H1 (cell line): ENCODE results near the gene ZFHX2. TPM values are rescaled to one million over a fixed set of nuclear protein-coding genes. Genes with fewer than 3 reads are reported as not detected.

Source experiments
- CTCF ChIA-PET: fragments of 300-600 bp; sonication (Branson Sonifier 250); formaldehyde crosslinking; loops from one replicate; lab custom pipeline; 2021; ENCODE audit not compliant: partially characterized antibody; lab: Charles Lee
- POLR2A ChIA-PET: fragments of 300-600 bp; sonication (Branson Sonifier 250); formaldehyde crosslinking; loops from one replicate; lab custom pipeline; 2021; ENCODE audit warnings: inconsistent platforms; ENCODE audit not compliant: partially characterized antibody; lab: Charles Lee
- DNase-seq, 2 experiments: peaks; one replicate each; pipeline versions ENCODE4 v3.0.0 to v3.0.0-alpha.2; 2010 to 2022; ENCODE audit warnings: low spot score in 2 of 2, low read depth in 1 of 2, mixed read lengths in 1 of 2
- FAIRE-seq: peaks from 2 replicates; lab custom pipeline; 2011; peaks lifted over from hg19 to GRCh38; lab: Jason Lieb, UNC
- H2AFZ ChIP-seq: 2 replicates; pipeline ENCODE4 v1.8.1; 2012; ENCODE audit warnings: low read length, inconsistent platforms
- H2AK5ac ChIP-seq: 2 replicates; pipeline ENCODE4 v1.6.1; 2013; ENCODE audit warnings: low read depth, low read length
- H2BK120ac ChIP-seq: replicated peaks from 2 replicates; pipeline ENCODE3; 2013; ENCODE audit warnings: low read depth, low read length, inconsistent platforms
- H2BK12ac ChIP-seq: 2 replicates; pipeline ENCODE4 v1.6.1; 2013; ENCODE audit warnings: low read depth, low read length
- H2BK15ac ChIP-seq: 2 replicates; pipeline ENCODE4 v1.6.1; 2013; ENCODE audit warnings: low read length
- H2BK20ac ChIP-seq: 2 replicates; pipeline ENCODE4 v1.6.1; 2013; ENCODE audit warnings: low read length
- H2BK5ac ChIP-seq: 2 replicates; pipeline ENCODE4 v1.6.1; 2013; ENCODE audit warnings: low read depth, low read length
- H3K14ac ChIP-seq: 2 replicates; pipeline ENCODE4 v1.6.1; 2013; ENCODE audit warnings: inconsistent platforms; ENCODE audit not compliant: insufficient read length
- H3K18ac ChIP-seq: 2 replicates; pipeline ENCODE4 v1.6.1; 2013; ENCODE audit warnings: low read length; ENCODE audit errors: extremely low read depth
- H3K23ac ChIP-seq: 2 replicates; pipeline ENCODE4 v1.6.1; 2013; ENCODE audit warnings: inconsistent platforms; ENCODE audit not compliant: insufficient read length
- H3K23me2 ChIP-seq: 2 replicates; pipeline ENCODE4 v1.6.1; 2013; ENCODE audit warnings: low read depth, low read length
- H3K27ac ChIP-seq: 2 replicates; pipeline ENCODE4 v1.6.1; 2011; ENCODE audit warnings: low read depth, low read length, inconsistent platforms
- H3K27me3 ChIP-seq, 4 experiments: replicated peaks in 1 of 4; 1 replicate in 1 of 4; 2 replicates in 3 of 4; pipeline versions ENCODE4 v1.6.1 to v1.8.1; 2011 to 2013; ENCODE audit warnings: low read length in 3 of 4, mild to moderate bottlenecking in 3 of 4, inconsistent platforms in 2 of 4, mixed read lengths in 2 of 4, moderate library complexity in 1 of 4; ENCODE audit not compliant: control insufficient read depth in 3 of 4, insufficient read depth in 3 of 4; ENCODE audit errors: extremely low read depth in 1 of 4
- H3K36me3 ChIP-seq, 4 experiments: 2 replicates each; pipeline versions ENCODE4 v1.6.1 to v1.8.1; 2011 to 2013; ENCODE audit warnings: mild to moderate bottlenecking in 4 of 4, low read length in 3 of 4, moderate library complexity in 2 of 4, control low read depth in 1 of 4, inconsistent platforms in 1 of 4; ENCODE audit not compliant: insufficient read depth in 4 of 4, control insufficient read depth in 2 of 4
- H3K4ac ChIP-seq: replicated peaks from 2 replicates; pipeline ENCODE3; 2013; ENCODE audit warnings: low read length, low read depth, mixed read lengths, inconsistent platforms; ENCODE audit not compliant: insufficient read length
- H3K4me1 ChIP-seq, 4 experiments: replicated peaks in 1 of 4; 1 replicate in 1 of 4; 2 replicates in 3 of 4; pipeline versions ENCODE4 v1.6.1 to v1.8.1; 2011 to 2013; ENCODE audit warnings: low read length in 3 of 4, inconsistent platforms in 2 of 4, mixed read lengths in 1 of 4; ENCODE audit not compliant: insufficient read depth in 4 of 4, control insufficient read depth in 3 of 4
- H3K4me2 ChIP-seq, 2 experiments: 2 replicates each; pipeline versions ENCODE4 v1.6.1 to v1.8.1; 2011 to 2013; ENCODE audit warnings: low read depth in 2 of 2, low read length in 2 of 2, control low read depth in 1 of 2, inconsistent platforms in 1 of 2, mild to moderate bottlenecking in 1 of 2; ENCODE audit not compliant: insufficient read depth in 1 of 2
- H3K4me3 ChIP-seq, 4 experiments: fragments of 200-600, 300-600 bp in 1 of 4; sonication (generic), shearing (Covaris generic), sonication (Bioruptor Twin) in 1 of 4; 2 replicates each; pipeline versions ENCODE4 v1.5.1 to v1.8.1; 2011 to 2016; ENCODE audit warnings: low read length in 4 of 4, low read depth in 3 of 4, control low read depth in 2 of 4, inconsistent platforms in 2 of 4, mild to moderate bottlenecking in 2 of 4, mixed read lengths in 1 of 4, moderate library complexity in 1 of 4; ENCODE audit not compliant: insufficient read depth in 2 of 4; ENCODE audit errors: extremely low read depth in 1 of 4
- H3K56ac ChIP-seq: replicated peaks from 2 replicates; pipeline ENCODE3; 2013; ENCODE audit warnings: low read depth, mild to moderate bottlenecking, mixed read lengths, low read length, inconsistent platforms; ENCODE audit not compliant: insufficient read length
- H3K79me1 ChIP-seq: 2 replicates; pipeline ENCODE4 v1.6.1; 2013; ENCODE audit warnings: low read depth, low read length, control low read depth
- H3K79me2 ChIP-seq, 2 experiments: 2 replicates each; pipeline versions ENCODE4 v1.6.1 to v1.8.1; 2012 to 2013; ENCODE audit warnings: low read length in 2 of 2, mild to moderate bottlenecking in 2 of 2, inconsistent platforms in 1 of 2; ENCODE audit not compliant: insufficient read depth in 2 of 2, control insufficient read depth in 1 of 2
- H3K9ac ChIP-seq, 4 experiments: replicated peaks in 1 of 4; 1 replicate in 1 of 4; 2 replicates in 3 of 4; pipeline versions ENCODE4 v1.6.1 to v1.8.1; 2011 to 2013; ENCODE audit warnings: low read depth in 3 of 4, low read length in 3 of 4, control low read depth in 2 of 4, mild to moderate bottlenecking in 2 of 4, moderate library complexity in 2 of 4, inconsistent platforms in 1 of 4; ENCODE audit errors: extremely low read depth in 1 of 4
- H3K9me3 ChIP-seq, 2 experiments: 2 replicates each; pipeline versions ENCODE4 v1.6.1 to v1.8.1; 2012 to 2013; ENCODE audit warnings: mild to moderate bottlenecking in 2 of 2, moderate library complexity in 2 of 2, control low read depth in 1 of 2, inconsistent platforms in 1 of 2, low read depth in 1 of 2, low read length in 1 of 2, mixed read lengths in 1 of 2; ENCODE audit not compliant: insufficient read depth in 2 of 2
- H4K20me1 ChIP-seq, 2 experiments: replicated peaks in 1 of 2; 2 replicates each; pipeline versions ENCODE3 to v1.8.1; 2011 to 2013; ENCODE audit warnings: inconsistent platforms in 2 of 2, low read length in 2 of 2, mild to moderate bottlenecking in 1 of 2; ENCODE audit not compliant: insufficient read depth in 2 of 2, control insufficient read depth in 1 of 2
- H4K5ac ChIP-seq: 2 replicates; pipeline ENCODE4 v1.6.1; 2013; ENCODE audit warnings: low read length, low read depth, mixed read lengths, inconsistent platforms; ENCODE audit not compliant: insufficient read length
- H4K8ac ChIP-seq: 2 replicates; pipeline ENCODE4 v1.8.0; 2013; ENCODE audit warnings: mild to moderate bottlenecking, moderate library complexity, low read length, inconsistent platforms; ENCODE audit not compliant: insufficient read depth; ENCODE audit errors: extremely low read depth
- H4K91ac ChIP-seq: replicated peaks from 2 replicates; pipeline ENCODE3; 2013; ENCODE audit warnings: low read length, mixed read lengths, inconsistent platforms; ENCODE audit not compliant: insufficient read length
- BRCA1 ChIP-seq: IDR thresholded peaks from 2 replicates; pipeline ENCODE4 v1.6.1; 2012; ENCODE audit warnings: low read depth, low read length, improper control_type of control experiment
- POLR2A ChIP-seq, 2 experiments: IDR thresholded peaks; 1 replicate in 1 of 2; 2 replicates in 1 of 2; pipeline ENCODE4 v1.6.1; 2011; ENCODE audit warnings: low read depth in 2 of 2, low read length in 2 of 2, mild to moderate bottlenecking in 2 of 2; ENCODE audit errors: control extremely low read depth in 1 of 2
- SIRT6 ChIP-seq: IDR thresholded peaks from one replicate; pipeline ENCODE4 v1.7.1; 2012; ENCODE audit warnings: low read length, inconsistent platforms
- TEAD4 ChIP-seq: IDR thresholded peaks from 2 replicates; pipeline ENCODE4 v1.6.1; 2012; ENCODE audit warnings: low read depth, low read length, inconsistent platforms, mixed read lengths
- WGBS, 2 experiments: shearing (Covaris generic) in 1 of 2; methylation state at CpG; one replicate each; pipeline versions ENCODE4 v1.1.6 to v1.1.7; 2013 to 2015; ENCODE audit warnings: low lambda C conversion rate in 2 of 2, mixed read lengths in 2 of 2, inconsistent platforms in 1 of 2, low coverage in 1 of 2, missing lambda C conversion rate in 1 of 2; ENCODE audit not compliant: insufficient replicate concordance in 2 of 2, insufficient coverage in 1 of 2, insufficient read length in 1 of 2; ENCODE audit errors: extremely low coverage in 1 of 2, missing lambda C conversion rate in 1 of 2; 5-methylcytosine and 5-hydroxymethylcytosine counted together
- polyA plus RNA-seq, 7 experiments: library from polyadenylated mRNA; depleted of rRNA in 3 of 7; stranded (reverse) in 5 of 7; unstranded in 2 of 7; fragments of >200 nt in 5 of 7; fragments of 200-250 nt in 2 of 7; gene quantifications; 1 replicate in 5 of 7; 2 replicates in 1 of 7; 4 replicates in 1 of 7; pipeline versions ENCODE4 v1.2.1 to v1.2.3, GENCODE V29; 2011 to 2013; ENCODE audit warnings: missing spikeins in 2 of 7, mixed read lengths in 2 of 7
- total RNA-seq: library from RNA; stranded (reverse); fragmentation: NEBNext Ultra II Directional; extraction: Animal tissue kit (Norgen Biotek cat#: 25700); gene quantifications from 2 replicates; pipeline ENCODE4 v1.2.1, GENCODE V29; 2021
- TF ChIP-seq, protein P1 (sequence below): IDR thresholded peaks from 2 replicates; pipeline ENCODE4 v1.6.1; 2012; ENCODE audit warnings: inconsistent platforms

ZFHX2 gene
- total and polyA plus RNA-seq, 2 of the 8 experiments (the other 6 are each of a cell fraction or from before 2014, with no cell fraction given): 2.7 to 27.0 TPM

DNA sequence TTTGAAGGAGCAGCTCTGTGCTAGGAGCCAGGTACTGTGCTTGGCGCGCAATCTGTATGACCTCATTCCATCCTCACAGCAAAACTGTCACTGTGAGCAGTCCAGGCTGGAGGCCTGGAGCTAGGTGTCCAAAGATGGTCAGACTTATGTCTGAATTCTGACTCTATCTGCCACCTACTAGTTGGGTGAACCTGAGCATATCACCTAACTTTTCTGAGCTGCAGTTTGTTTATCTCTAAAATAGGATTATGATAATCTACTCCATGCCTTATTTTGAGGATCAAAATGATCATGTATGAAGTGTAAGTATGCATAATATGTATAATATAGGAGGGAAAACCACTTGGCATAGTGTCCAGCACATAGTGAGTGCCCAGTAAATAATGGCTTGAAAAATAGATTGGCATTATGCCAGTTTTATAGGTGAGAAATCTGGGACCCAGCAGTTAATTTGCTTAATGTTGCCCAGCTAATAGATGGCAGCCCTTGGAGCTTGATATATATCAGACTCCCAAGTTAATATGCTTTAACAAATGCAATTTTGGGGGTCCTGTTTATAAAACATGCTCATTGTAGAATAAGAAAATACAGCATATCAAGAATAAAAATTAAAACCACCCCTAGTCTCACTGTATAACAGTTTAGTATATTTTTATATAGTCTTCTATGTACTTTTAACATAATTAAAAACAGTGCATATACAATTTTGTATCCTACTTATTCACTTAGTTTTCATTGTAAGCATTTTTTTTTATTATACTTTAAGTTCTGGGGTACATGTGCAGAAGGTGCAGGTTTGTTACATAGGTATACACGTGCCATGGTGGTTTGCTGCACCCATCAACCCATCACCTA lies 31.6 kb upstream of the ZFHX2 start:
- H4K8ac ChIP-seq: no peak overlapping the region
- FAIRE-seq: no peak
- H3K14ac ChIP-seq: no peak overlapping the region
- no peaks in the 10 kb centered on the region for H3K79me1 ChIP-seq
- H3K79me2 ChIP-seq: no peaks in the 10 kb centered on the region
- peaks cover 0 to 9% (median 4%) of the 10 kb centered on the region in 4 experiments; a peak in 6 of 7 replicates for H3K4me1 ChIP-seq
- H4K5ac ChIP-seq: no peak overlapping the region
- no peak overlapping the region for H3K18ac ChIP-seq
- H4K20me1 ChIP-seq: no peaks in the 10 kb centered on the region
- no peak overlapping the region for H3K56ac ChIP-seq
- WGBS, 2 experiments: 94% methylated on average over 3 of the region's 3 CpGs; no CpG with 5 or more reads in 1 of the 2 experiments
- no peak for TF ChIP-seq BRCA1
- no peak for TF ChIP-seq TEAD4
- TF ChIP-seq, protein P1, sequence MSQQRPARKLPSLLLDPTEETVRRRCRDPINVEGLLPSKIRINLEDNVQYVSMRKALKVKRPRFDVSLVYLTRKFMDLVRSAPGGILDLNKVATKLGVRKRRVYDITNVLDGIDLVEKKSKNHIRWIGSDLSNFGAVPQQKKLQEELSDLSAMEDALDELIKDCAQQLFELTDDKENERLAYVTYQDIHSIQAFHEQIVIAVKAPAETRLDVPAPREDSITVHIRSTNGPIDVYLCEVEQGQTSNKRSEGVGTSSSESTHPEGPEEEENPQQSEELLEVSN: no peak
- no peak for TF ChIP-seq POLR2A (IDR thresholded peaks at IDR 0.05; ENCODE audit: control extremely low read depth in 1 of 2, low read depth in 2 of 2, low read length in 2 of 2)
- TF ChIP-seq SIRT6: no peak
- H3K4ac ChIP-seq: no peak overlapping the region
- H2BK20ac ChIP-seq: no peak overlapping the region
- H3K23ac ChIP-seq: no peak overlapping the region
- no peak overlapping the region for H2AK5ac ChIP-seq
- DNase-seq: no peak
- POLR2A ChIA-PET: interaction anchor here (1.0 to 1.5 kb wide), 4 partner anchors 11 to 310 kb away, joined by 3 to 5 read pairs (median 4); no protein-coding TSS in a partner anchor
- H4K91ac ChIP-seq: no peak overlapping the region
- no peak overlapping the region for H2BK120ac ChIP-seq
- H3K9me3 ChIP-seq: no peaks in the 10 kb centered on the region; a peak in 1 of 4 replicates
- no peak overlapping the region for H3K4me3 ChIP-seq
- H3K27ac ChIP-seq: no peak overlapping the region
- no peak overlapping the region for H2BK12ac ChIP-seq
- CTCF ChIA-PET: interaction anchor here (0.6 to 1.9 kb wide), 6 partner anchors 12 to 1307 kb away, joined by 3 to 6 read pairs (median 3); no protein-coding TSS in a partner anchor
- H3K27me3 ChIP-seq: no peaks in the 10 kb centered on the region
- peaks cover 3% of the 10 kb centered on the region; the same call in 1 of the 2 replicates for H3K23me2 ChIP-seq
- no peaks in the 10 kb centered on the region for H3K36me3 ChIP-seq
- H3K9ac ChIP-seq: no peak overlapping the region
- no peak overlapping the region for H2BK5ac ChIP-seq
- no peak overlapping the region for H2AFZ ChIP-seq
- no peak overlapping the region for H3K4me2 ChIP-seq
- no peak overlapping the region for H2BK15ac ChIP-seq
